CD14-positive monocyte (primary cell): ENCODE data around the gene C12orf57. TPM values are rescaled to one million over a fixed set of nuclear protein-coding genes. Genes with fewer than 3 reads are reported as not detected.

ENCODE experiments used
- DNase-seq, 3 donors: peaks; one replicate each; pipeline ENCODE4 v3.0.0-alpha.2; 2011 to 2022
- H2AFZ ChIP-seq: 2 replicates; pipeline ENCODE4 v1.6.0; 2012; ENCODE audit warnings: mild to moderate bottlenecking, low read depth, low read length, inconsistent platforms; ENCODE audit not compliant: insufficient read depth, poor library complexity, severe bottlenecking
- H3K27ac ChIP-seq, 2 donors: 1 replicate in 1 of 2; 2 replicates in 1 of 2; pipeline ENCODE4 v1.5.1; 2012 to 2013; ENCODE audit warnings: low read length in 2 of 2, control low read depth in 1 of 2, inconsistent platforms in 1 of 2, low read depth in 1 of 2, mild to moderate bottlenecking in 1 of 2
- H3K27me3 ChIP-seq, 2 donors: one replicate each; pipeline versions ENCODE4 v1.6.0 to v1.6.1; 2011 to 2013; ENCODE audit warnings: low read length in 2 of 2; ENCODE audit not compliant: control insufficient read depth in 2 of 2, insufficient read depth in 2 of 2
- H3K36me3 ChIP-seq, 2 donors: replicated peaks in 1 of 2; 1 replicate in 1 of 2; 2 replicates in 1 of 2; pipeline versions ENCODE4 v1.5.1 to v1.6.1; 2012 to 2013; ENCODE audit warnings: low read length in 2 of 2, control low read depth in 1 of 2, inconsistent platforms in 1 of 2, mild to moderate bottlenecking in 1 of 2; ENCODE audit not compliant: insufficient read depth in 2 of 2, control insufficient read depth in 1 of 2
- H3K4me1 ChIP-seq, 2 donors: 1 replicate in 1 of 2; 2 replicates in 1 of 2; pipeline versions ENCODE4 v1.5.1 to v1.6.1; 2012 to 2013; ENCODE audit warnings: low read length in 2 of 2, control low read depth in 1 of 2, inconsistent platforms in 1 of 2, mild to moderate bottlenecking in 1 of 2, moderate library complexity in 1 of 2; ENCODE audit not compliant: insufficient read depth in 2 of 2, control insufficient read depth in 1 of 2
- H3K4me2 ChIP-seq: replicated peaks from 2 replicates; pipeline ENCODE3; 2012; ENCODE audit warnings: low read length, moderate library complexity, mild to moderate bottlenecking; ENCODE audit not compliant: poor library complexity, severe bottlenecking; ENCODE audit errors: extremely low read depth
- H3K4me3 ChIP-seq, 3 experiments: fragments of 200-600 bp in 1 of 3; sonication (generic) in 1 of 3; replicated peaks in 1 of 3; 1 replicate in 2 of 3; 2 replicates in 1 of 3; pipeline ENCODE4 v1.5.1; 2011 to 2013; ENCODE audit warnings: low read length in 3 of 3, mild to moderate bottlenecking in 3 of 3, control low read depth in 2 of 3, low read depth in 2 of 3, inconsistent platforms in 1 of 3, moderate library complexity in 1 of 3
- H3K79me2 ChIP-seq: 2 replicates; pipeline ENCODE4 v1.6.0; 2012; ENCODE audit warnings: mild to moderate bottlenecking, control low read depth, inconsistent platforms, low read length, moderate library complexity; ENCODE audit not compliant: insufficient read depth
- H3K9ac ChIP-seq: 2 replicates; pipeline ENCODE4 v1.6.0; 2017; ENCODE audit warnings: low read length, mild to moderate bottlenecking; ENCODE audit not compliant: insufficient read depth, poor library complexity, severe bottlenecking
- H3K9me3 ChIP-seq, 2 donors: replicated peaks in 1 of 2; 1 replicate in 1 of 2; 2 replicates in 1 of 2; pipeline versions ENCODE4 v1.5.1 to v1.6.1; 2012 to 2013; ENCODE audit warnings: low read length in 2 of 2, control low read depth in 1 of 2; ENCODE audit not compliant: control insufficient read depth in 1 of 2, insufficient read depth in 1 of 2
- H4K20me1 ChIP-seq: 2 replicates; pipeline ENCODE4 v1.6.0; 2012; ENCODE audit warnings: mild to moderate bottlenecking, low read length, control low read depth, moderate library complexity; ENCODE audit not compliant: insufficient read depth
- H3K27ac Mint-ChIP-seq, 7 donors: one replicate each; pipeline ENCODE4 v1.8.0; 2020; ENCODE audit warnings: mild to moderate bottlenecking in 7 of 7, mixed read lengths in 7 of 7, moderate library complexity in 6 of 7, inconsistent platforms in 2 of 7
- H3K27me3 Mint-ChIP-seq, 3 donors: one replicate each; pipeline ENCODE4 v1.8.0; 2021 to 2022; ENCODE audit warnings: low read depth in 3 of 3, mild to moderate bottlenecking in 3 of 3, mixed read lengths in 3 of 3, moderate library complexity in 3 of 3, inconsistent platforms in 1 of 3
- H3K36me3 Mint-ChIP-seq, 2 donors: one replicate each; pipeline ENCODE4 v1.8.0; 2020; ENCODE audit warnings: mixed read lengths in 2 of 2, inconsistent platforms in 1 of 2, mild to moderate bottlenecking in 1 of 2
- H3K4me1 Mint-ChIP-seq: one replicate; pipeline ENCODE4 v1.8.0; 2020; ENCODE audit warnings: mild to moderate bottlenecking, mixed read lengths
- H3K4me3 Mint-ChIP-seq, 2 donors: one replicate each; pipeline ENCODE4 v1.8.0; 2020; ENCODE audit warnings: mild to moderate bottlenecking in 2 of 2, mixed read lengths in 2 of 2, moderate library complexity in 1 of 2
- H3K9me3 Mint-ChIP-seq, 7 donors: one replicate each; pipeline ENCODE4 v1.8.0; 2020 to 2022; ENCODE audit warnings: mixed read lengths in 7 of 7, mild to moderate bottlenecking in 6 of 7, moderate library complexity in 6 of 7, inconsistent platforms in 2 of 7
- CTCF ChIP-seq: fragments of 200-600 bp; IDR thresholded peaks from one replicate; pipeline ENCODE4 v1.8.0; 2022; ENCODE audit warnings: antibody characterized with exemption, mild to moderate bottlenecking
- WGBS: methylation state at CpG from one replicate; pipeline ENCODE4 v1.1.5; 2013; ENCODE audit warnings: missing lambda C conversion rate; ENCODE audit not compliant: insufficient coverage; 5-methylcytosine and 5-hydroxymethylcytosine counted together
- intact Hi-C, 2 donors: fragments of 100-400 bp; cut with micrococcal nuclease; formaldehyde crosslinking; loops; one replicate each; pipeline versions ENCODE4 v1.15.0 to v1.15.1; 2023
- polyA plus RNA-seq, 3 donors: library from polyadenylated mRNA; depleted of rRNA in 1 of 3; unstranded in 2 of 3; stranded (reverse) in 1 of 3; fragments of 300-500 nt in 2 of 3; fragments of >200 nt in 1 of 3; fragmentation: Illumina TruSeq in 2 of 3; gene quantifications; 1 replicate in 2 of 3; 2 replicates in 1 of 3; pipeline ENCODE4 v1.2.3, GENCODE V29; 2012 to 2021

The C12orf57 gene
- polyA plus RNA-seq, 3 donors: 19.1 to 59.2 (median 24.2) TPM

DNA sequence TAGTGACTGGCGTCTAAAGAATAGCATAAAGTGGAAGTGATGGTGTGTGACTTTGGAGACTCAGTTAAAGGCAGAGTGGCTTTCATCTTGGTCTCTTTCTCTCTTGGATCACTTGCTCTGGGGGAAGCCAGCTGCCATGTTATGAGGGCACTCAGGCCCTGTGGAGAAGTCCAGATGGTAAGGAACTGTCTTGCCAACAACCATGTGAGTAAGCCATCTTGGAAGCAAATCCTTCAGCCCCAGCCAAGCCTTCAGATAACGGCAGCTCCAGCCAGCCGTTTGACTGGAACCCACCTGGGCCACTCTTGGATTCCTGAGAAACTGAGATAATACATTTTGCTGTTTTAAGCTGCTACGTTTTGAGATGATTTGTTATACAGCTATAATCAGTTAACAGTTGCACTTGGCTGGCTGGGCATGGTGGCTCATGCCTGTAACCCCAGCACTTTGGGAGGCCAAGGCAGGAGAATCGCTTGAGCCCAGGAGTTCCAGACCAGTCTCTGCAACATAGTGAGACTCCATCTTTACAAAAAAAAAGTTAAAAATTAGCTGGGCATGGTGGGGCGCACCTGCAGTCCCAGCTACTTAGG lies 46.9 kb upstream of the C12orf57 start:
- DNase-seq: no peak
- Mint-ChIP-seq H3K9me3 (peaks cover 0 to 2% (median 0%) of the 10 kb centered on the region in 7 donors), H3K27me3 (peaks cover 2 to 3% (median 2%) of the 10 kb centered on the region in 3 donors), H3K36me3 (peaks cover 1 to 3% of the 10 kb centered on the region in 2 donors), H3K27ac (no peak overlapping the region), H3K4me1 (peaks cover 23% of the 10 kb centered on the region), H3K4me3 (no peak overlapping the region)
- intact Hi-C loops: no loop called here
- no peak overlapping the region for H3K9ac ChIP-seq
- H3K4me3 ChIP-seq: no peak overlapping the region
- H3K36me3 ChIP-seq: no peaks in the 10 kb centered on the region
- H3K27me3 ChIP-seq: no peaks in the 10 kb centered on the region
- no peak overlapping the region for H2AFZ ChIP-seq
- peaks cover 26 to 33% of the 10 kb centered on the region in 2 donors for H3K4me1 ChIP-seq
- 86% methylated on average over 4 of the region's 6 CpGs for WGBS
- H4K20me1 ChIP-seq: no peaks in the 10 kb centered on the region
- no peak overlapping the region for H3K27ac ChIP-seq
- TF ChIP-seq CTCF: no peak
- H3K4me2 ChIP-seq: no peak overlapping the region
- no peaks in the 10 kb centered on the region for H3K79me2 ChIP-seq
- no peaks in the 10 kb centered on the region for H3K9me3 ChIP-seq

GRCh38 chr12:6899427-6899826 lies 44.4 kb upstream of the C12orf57 start:
- DNase-seq: peak in 2 of 3 donors; percentile 44 to 66
- no peaks in the 10 kb centered on the region for H3K27me3 ChIP-seq
- peaks cover 23 to 28% of the 10 kb centered on the region in 2 donors for H3K4me1 ChIP-seq
- peak overlapping the region in 1 of 3 experiments; percentile 3 for H3K4me3 ChIP-seq
- peaks cover 15% of the 10 kb centered on the region for H3K4me1 Mint-ChIP-seq
- H3K27ac Mint-ChIP-seq: peak overlapping the region; percentile 2 to 85 (median 80)
- H3K9me3 ChIP-seq: no peaks in the 10 kb centered on the region
- H3K79me2 ChIP-seq: no peaks in the 10 kb centered on the region
- peak overlapping the region; percentile 47 for H3K4me2 ChIP-seq
- H4K20me1 ChIP-seq: no peaks in the 10 kb centered on the region
- H3K27me3 Mint-ChIP-seq: peaks cover 2 to 3% (median 2%) of the 10 kb centered on the region in 3 donors
- intact Hi-C loops: no loop called here
- no peak overlapping the region for H2AFZ ChIP-seq
- TF ChIP-seq CTCF: no peak
- H3K36me3 ChIP-seq: no peaks in the 10 kb centered on the region
- peaks cover 0 to 2% (median 0%) of the 10 kb centered on the region in 7 donors for H3K9me3 Mint-ChIP-seq
- WGBS: 79% methylated on average over 2 of the region's 5 CpGs
- H3K9ac ChIP-seq: no peak overlapping the region
- H3K27ac ChIP-seq: peak overlapping the region in 1 of 2 donors; percentile 20
- H3K4me3 Mint-ChIP-seq: peak overlapping the region in 1 of 2 donors; percentile 46
- peaks cover 0 to 3% of the 10 kb centered on the region in 2 donors for H3K36me3 Mint-ChIP-seq
